HUDEP-2 (cell line): ENCODE results near the gene TRMT44.
"Not testable (repeated sequence)": the region's sequence is repeated elsewhere in the genome, so short reads cannot be mapped to it uniquely, and the experiment has no call there.

Source experiments
- DNase-seq, 76 experiments: peaks; one replicate each; lab custom pipeline; 2025; ENCODE audit not compliant: unreplicated experiment in 76 of 76; lab: John Stamatoyannopoulos, UW

TRMT44 gene

DNA sequence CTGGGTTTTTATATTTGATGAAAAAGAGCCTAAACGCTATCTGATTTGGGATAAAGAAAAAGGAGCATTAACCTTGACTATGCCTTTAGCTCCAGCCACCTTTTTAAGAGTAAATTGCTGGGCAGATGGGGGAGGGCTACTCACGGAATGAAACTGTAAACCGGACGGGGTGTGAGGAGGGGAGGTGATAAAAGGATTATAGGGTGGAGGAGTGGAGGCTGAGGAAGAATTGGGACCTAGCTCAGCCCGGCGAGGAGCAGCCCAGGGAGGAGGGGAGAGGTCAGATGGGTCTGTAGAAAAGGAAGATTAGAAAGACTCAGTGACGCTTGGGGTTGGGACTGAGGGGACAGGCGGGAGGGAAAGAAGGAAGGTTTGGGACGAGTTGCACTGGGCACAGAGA is 46.1 kb downstream of the TRMT44 start:
- DNase-seq = not testable (repeated sequence)

- no peak for DNase-seq
Observed at GRCh38 chr4:8488791-8489369, 48.3 kb downstream of the TRMT44 start.

DNA sequence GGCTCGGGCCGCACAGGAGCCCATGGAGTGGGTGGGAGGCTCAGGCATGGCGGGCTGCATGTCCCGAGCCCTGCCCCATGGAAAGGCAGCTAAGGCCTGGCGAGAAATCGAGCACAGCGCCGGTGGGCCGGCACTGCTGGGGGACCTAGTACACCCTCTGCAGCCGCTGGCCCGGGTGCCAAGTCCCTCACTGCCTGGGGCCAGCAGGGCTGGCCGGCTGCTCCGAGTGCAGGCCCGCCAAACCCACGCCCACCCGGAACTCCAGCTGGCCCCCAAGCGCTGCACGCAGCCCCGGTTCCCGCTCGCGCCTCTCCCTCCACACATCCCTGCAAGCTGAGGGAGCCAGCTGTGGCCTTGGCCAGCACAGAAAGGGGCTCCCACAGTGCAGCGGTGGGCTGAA is 50.9 kb downstream of the TRMT44 start:
- DNase-seq = not testable (repeated sequence)

DNA sequence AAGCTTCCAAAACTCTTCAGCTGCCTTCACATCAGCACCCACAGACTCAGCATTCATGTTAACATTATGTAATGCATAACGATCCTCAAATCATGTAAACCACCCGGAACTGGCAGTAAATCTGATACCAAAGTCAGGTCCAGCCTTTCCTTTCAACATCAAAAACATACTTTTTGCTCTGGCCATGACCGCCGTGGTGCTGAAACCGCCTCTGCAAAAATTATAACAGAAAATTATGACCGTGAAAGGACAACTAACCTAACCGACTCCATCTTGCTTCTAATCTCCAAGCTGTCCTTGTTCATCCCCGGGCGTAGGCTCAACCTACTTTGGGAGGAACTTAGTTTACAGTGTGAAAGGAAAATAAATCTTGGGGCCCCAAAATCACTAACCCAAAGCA is 51.6 kb downstream of the TRMT44 start:
- no peak for DNase-seq

DNA sequence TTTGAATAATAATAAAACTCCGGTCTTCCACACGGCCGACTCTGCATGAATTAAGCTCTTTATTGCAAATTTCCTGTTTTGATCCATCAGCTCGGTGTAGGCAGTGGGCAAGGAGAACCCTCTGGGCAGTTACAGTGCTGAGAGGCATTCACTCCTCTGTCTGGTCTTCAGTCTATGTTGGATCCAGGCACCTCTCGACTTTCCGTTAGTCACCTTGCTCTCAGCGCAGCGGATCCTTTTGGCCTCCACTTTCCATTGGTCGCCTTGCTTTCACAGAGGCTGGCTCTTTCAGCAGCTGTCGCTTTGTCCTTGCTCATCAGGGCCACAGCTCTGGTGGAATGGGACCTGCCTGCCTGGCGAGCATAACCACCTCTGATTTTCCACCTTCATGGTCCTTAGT is 52.9 kb downstream of the TRMT44 start:
- no peak for DNase-seq

DNA sequence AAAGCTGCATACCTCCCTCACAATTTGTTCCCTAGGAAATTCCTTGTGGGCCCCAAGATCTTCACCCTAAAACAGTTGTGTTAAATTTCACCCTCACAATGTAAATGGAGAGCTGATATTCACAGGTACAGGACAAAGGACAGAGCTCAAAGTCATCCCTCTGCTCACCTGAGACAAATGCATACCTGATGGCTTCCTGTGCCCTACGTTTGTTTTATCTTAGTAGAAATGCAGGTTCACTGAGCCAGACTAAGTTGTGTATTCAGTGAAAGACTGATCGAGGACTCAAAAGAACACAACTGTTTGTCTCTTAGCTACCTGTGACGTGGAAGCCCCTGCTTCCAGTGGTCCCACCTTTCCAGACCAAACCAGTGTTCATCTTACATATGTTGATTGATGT is 53.6 kb downstream of the TRMT44 start:
- no peak for DNase-seq

DNA sequence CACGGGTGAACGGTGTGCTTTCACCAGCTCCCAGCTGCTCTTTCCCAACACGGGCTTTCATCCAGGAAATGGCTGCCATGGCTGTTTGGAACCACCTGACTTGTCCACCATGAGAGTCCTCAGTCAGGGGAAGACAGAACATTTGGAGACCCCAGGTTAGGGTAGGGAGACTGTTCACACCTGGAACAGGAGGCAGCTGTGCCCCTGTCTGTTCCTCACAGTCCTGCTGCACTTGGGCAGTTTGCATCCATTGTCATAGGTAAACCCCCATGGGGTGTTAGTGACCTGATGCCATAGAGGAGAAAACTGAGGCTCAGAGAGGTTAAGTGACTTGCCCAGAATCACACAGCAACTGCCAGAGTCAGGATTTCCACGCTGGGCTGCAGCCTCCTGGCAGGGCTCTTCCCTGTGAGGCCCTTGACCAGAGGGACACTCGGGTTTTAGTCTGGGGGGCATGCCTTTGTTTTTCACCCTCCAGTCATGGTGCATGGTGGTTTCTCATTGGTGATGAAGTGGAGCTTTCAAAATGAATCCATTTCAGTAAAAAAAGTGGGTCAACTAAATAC is 54.5 kb downstream of the TRMT44 start:
- no peak for DNase-seq

- DNase-seq = no peak
Observed at GRCh38 chr4:8495803-8496202, 55.2 kb downstream of the TRMT44 start.

DNA sequence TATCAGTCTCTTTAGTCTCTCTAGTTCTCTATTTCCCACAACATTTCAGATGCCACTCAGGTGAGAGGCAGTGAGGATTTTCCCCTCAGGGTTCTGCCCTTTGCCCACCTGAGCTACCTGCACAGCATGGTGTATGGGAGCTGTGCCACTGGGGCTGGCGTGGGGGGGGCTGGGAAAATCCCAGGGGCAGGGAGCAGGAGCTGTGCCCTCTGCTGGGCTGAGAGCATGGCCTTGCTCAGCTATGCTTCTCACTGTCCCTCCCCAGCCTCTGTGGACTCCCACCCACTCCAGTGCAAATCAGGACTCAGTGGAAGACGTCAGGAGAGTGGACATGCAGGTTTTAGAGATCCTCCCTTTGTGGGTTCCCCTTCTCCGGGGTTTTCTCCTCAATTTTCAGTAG is 57.2 kb downstream of the TRMT44 start:
- no peak for DNase-seq

DNA sequence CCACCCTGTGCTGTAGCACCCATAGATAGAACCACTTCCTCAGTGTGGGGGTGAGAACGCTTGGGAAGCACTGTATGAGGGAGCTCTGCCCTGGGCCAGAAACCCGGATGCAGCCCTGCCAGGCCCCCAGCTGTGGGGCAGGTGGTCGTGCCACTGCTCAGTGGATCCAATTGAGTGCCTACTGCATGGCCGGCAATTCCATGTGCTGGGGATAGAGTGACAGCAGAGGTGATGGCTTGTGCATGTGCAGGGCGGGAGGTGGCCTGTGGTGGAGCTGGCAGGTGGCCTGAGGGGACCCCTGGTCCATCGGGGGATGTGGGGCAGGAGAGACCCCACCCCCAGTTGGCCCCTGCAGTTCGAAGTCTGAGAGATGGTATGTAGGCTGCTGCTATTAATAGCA is 60.4 kb downstream of the TRMT44 start:
- no peak for DNase-seq

DNA sequence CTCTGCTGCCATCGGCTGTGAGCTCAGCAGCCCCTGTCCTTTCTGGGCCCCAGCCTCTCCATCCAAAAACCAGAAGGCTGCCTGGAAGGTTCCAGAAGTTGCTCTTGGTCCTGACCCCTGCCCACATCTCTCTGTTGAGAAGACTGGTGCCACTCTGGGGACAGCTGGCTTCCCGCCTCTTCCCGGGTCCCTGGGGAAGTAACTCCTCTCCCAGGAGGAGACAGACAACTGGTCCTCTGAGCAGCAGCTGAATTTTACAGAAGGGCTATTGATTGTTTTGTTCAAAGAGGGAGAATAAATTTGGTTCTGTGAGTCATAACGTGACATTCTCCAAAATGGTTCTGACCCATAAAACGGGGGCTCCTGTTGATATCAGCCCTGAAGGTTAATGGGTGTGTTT is 61.2 kb downstream of the TRMT44 start:
- DNase-seq = no peak

GRCh38 chr4:8502371-8502770 is 61.8 kb downstream of the TRMT44 start:
- DNase-seq = no peak

- DNase-seq = no peak
Observed at GRCh38 chr4:8502836-8503585, 62.4 kb downstream of the TRMT44 start.

GRCh38 chr4:8503801-8504200 is 63.2 kb downstream of the TRMT44 start:
- no peak for DNase-seq

GRCh38 chr4:8504279-8505007 is 63.9 kb downstream of the TRMT44 start:
- no peak for DNase-seq

- DNase-seq = no peak
Observed at GRCh38 chr4:8505229-8505628, 64.7 kb downstream of the TRMT44 start.

GRCh38 chr4:8506006-8506372 is 65.4 kb downstream of the TRMT44 start:
- no peak for DNase-seq

GRCh38 chr4:8506373-8507195 is 66.0 kb downstream of the TRMT44 start:
- no peak for DNase-seq

DNA sequence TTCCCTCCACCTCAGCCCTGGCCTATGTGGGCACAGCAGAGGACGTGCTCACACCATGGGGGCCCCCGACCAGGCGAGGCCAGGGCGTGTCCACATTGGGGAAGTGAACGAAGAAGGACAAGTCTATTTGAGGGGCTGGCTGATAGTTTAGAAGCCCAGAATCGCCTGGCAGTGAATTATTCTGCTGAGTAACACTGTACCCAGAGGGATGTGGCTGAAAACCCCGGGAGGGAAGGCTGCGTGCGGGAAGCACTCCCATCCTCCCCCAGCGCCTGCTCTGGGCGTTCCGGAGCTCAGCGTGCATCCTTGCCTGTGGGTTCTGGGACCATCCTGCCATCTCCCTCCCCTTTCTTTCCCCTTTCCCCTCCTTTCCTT is 66.6 kb downstream of the TRMT44 start:
- DNase-seq = no peak

- no peak for DNase-seq
Observed at GRCh38 chr4:8507624-8508023, 67.0 kb downstream of the TRMT44 start.

GRCh38 chr4:8508266-8508665 is 67.7 kb downstream of the TRMT44 start:
- no peak for DNase-seq
